Coronary artery (tissue), 2 donors: ENCODE measurements around the gene JDP2.

Experiments used
- DNase-seq: peaks from one replicate; pipeline ENCODE4 v3.0.0-alpha.2; 2017; ENCODE audit warnings: low spot score
- H3K27ac ChIP-seq, 2 donors: fragments of 200-600 bp; sonication (generic); one replicate each; pipeline ENCODE4 v1.5.1; 2016 to 2019
- H3K4me3 ChIP-seq: fragments of 200-600 bp; sonication (generic); 2 replicates; pipeline ENCODE4 v1.5.1; 2016; ENCODE audit warnings: mild to moderate bottlenecking, moderate library complexity
- CTCF ChIP-seq: fragments of 200-600 bp; sonication (generic); IDR thresholded peaks from one replicate; pipeline ENCODE4 v1.5.1; 2019; ENCODE audit warnings: antibody characterized with exemption

The JDP2 gene

GRCh38 chr14:75389679-75390078, 38.1 kb upstream of the JDP2 start:
- DNase-seq = no peak
- no peak for TF ChIP-seq CTCF
- no peak overlapping the region for H3K27ac ChIP-seq
- H3K4me3 ChIP-seq = no peak overlapping the region

GRCh38 chr14:75390183-75390582, 37.6 kb upstream of the JDP2 start:
- TF ChIP-seq CTCF = no peak
- H3K4me3 ChIP-seq = no peak overlapping the region
- DNase-seq = no peak
- no peak overlapping the region for H3K27ac ChIP-seq

GRCh38 chr14:75391953-75392352, 35.9 kb upstream of the JDP2 start:
- no peak overlapping the region for H3K27ac ChIP-seq
- DNase-seq = no peak
- TF ChIP-seq CTCF = no peak
- no peak overlapping the region for H3K4me3 ChIP-seq

- no peak overlapping the region for H3K27ac ChIP-seq
- H3K4me3 ChIP-seq = no peak overlapping the region
- DNase-seq = no peak
- TF ChIP-seq CTCF = no peak
Observed at GRCh38 chr14:75392686-75393641, 34.9 kb upstream of the JDP2 start.

- TF ChIP-seq CTCF = no peak
- Histone ChIP-seq H3K27ac (no peak overlapping the region), H3K4me3 (no peak overlapping the region)
- DNase-seq = no peak
Observed at GRCh38 chr14:75393794-75394193, 34.0 kb upstream of the JDP2 start.

- DNase-seq = no peak
- H3K27ac ChIP-seq = no peak overlapping the region
- H3K4me3 ChIP-seq = no peak overlapping the region
- TF ChIP-seq CTCF = no peak
Observed at GRCh38 chr14:75395862-75396261, 32.0 kb upstream of the JDP2 start.

GRCh38 chr14:75399321-75399720, 28.5 kb upstream of the JDP2 start:
- no peak overlapping the region for H3K4me3 ChIP-seq
- DNase-seq = no peak
- peak overlapping the region; percentile 21 to 74 for H3K27ac ChIP-seq
- no peak for TF ChIP-seq CTCF
